HepG2 (cell line): ENCODE results near the gene SKIC2. TPM values are rescaled to one million over a fixed set of nuclear protein-coding genes. Genes with fewer than 3 reads are reported as not detected.

Experiments used
- AGO2 ChIP-seq: fragments of 200-400 bp; formaldehyde crosslinking; optimal IDR thresholded peaks from 2 replicates; pipeline ENCODE3; 2017; ENCODE audit warnings: mild to moderate bottlenecking, low read depth, low read length, moderate library complexity
- ATM ChIP-seq: fragments of 450-650 bp; IDR thresholded peaks from 2 replicates; pipeline ENCODE4 v1.7.1; 2017; ENCODE audit warnings: mild to moderate bottlenecking, borderline replicate concordance
- ATRX ChIP-seq: sonication (generic); formaldehyde crosslinking; IDR thresholded peaks from 2 replicates; pipeline ENCODE4 v1.4.0; 2020; ENCODE audit warnings: missing genetic modification reagents, borderline replicate concordance
- MAFK ChIP-seq, 2 experiments: IDR thresholded peaks in 1 of 2; conservative IDR thresholded peaks in 1 of 2; 2 replicates each; pipeline ENCODE4 v1.6.1; 2011; ENCODE audit warnings: improper control_type of control experiment in 2 of 2, low read length in 2 of 2
- MED8 ChIP-seq: sonication (generic); formaldehyde crosslinking; IDR thresholded peaks from 2 replicates; pipeline ENCODE4 v1.8.1; 2023; ENCODE audit warnings: mild to moderate bottlenecking, missing genetic modification reagents; ENCODE audit not compliant: insufficient replicate concordance
- MXI1 ChIP-seq: IDR thresholded peaks from 3 replicates; pipeline ENCODE4 v1.6.1; 2012; ENCODE audit warnings: low read depth, low read length, inconsistent platforms, borderline replicate concordance
- NCOA2 ChIP-seq: sonication (generic); formaldehyde crosslinking; IDR thresholded peaks from 2 replicates; pipeline ENCODE4 v1.8.0; 2022; ENCODE audit warnings: inconsistent platforms
- NFE2L1 ChIP-seq: sonication (generic); formaldehyde crosslinking; IDR thresholded peaks from 2 replicates; pipeline ENCODE4 v1.4.0; 2020; ENCODE audit warnings: missing genetic modification reagents, mild to moderate bottlenecking, borderline replicate concordance
- RELA ChIP-seq: sonication (generic); formaldehyde crosslinking; IDR thresholded peaks from 2 replicates; pipeline ENCODE4 v1.4.0; 2020; ENCODE audit warnings: missing genetic modification reagents
- SATB2 ChIP-seq: sonication (generic); formaldehyde crosslinking; IDR thresholded peaks from 2 replicates; pipeline ENCODE4 v1.5.0; 2020; ENCODE audit warnings: missing genetic modification reagents
- SIX4 ChIP-seq: sonication (generic); formaldehyde crosslinking; IDR thresholded peaks from 2 replicates; pipeline ENCODE4 v1.4.0; 2020; ENCODE audit warnings: missing genetic modification reagents
- SRSF1 ChIP-seq: fragments of 200-400 bp; formaldehyde crosslinking; optimal IDR thresholded peaks from 2 replicates; pipeline ENCODE3; 2017; ENCODE audit warnings: mild to moderate bottlenecking, low read depth, low read length, moderate library complexity
- ZFP36L2 ChIP-seq: sonication (generic); formaldehyde crosslinking; IDR thresholded peaks from 2 replicates; pipeline ENCODE4 v1.4.0; 2020; ENCODE audit warnings: missing genetic modification reagents
- ZNF124 ChIP-seq: sonication (generic); formaldehyde crosslinking; IDR thresholded peaks from 2 replicates; pipeline ENCODE4 v1.4.0; 2020; ENCODE audit warnings: missing genetic modification reagents
- ZNF331 ChIP-seq: sonication (generic); formaldehyde crosslinking; IDR thresholded peaks from 2 replicates; pipeline ENCODE4 v1.4.0; 2020; ENCODE audit warnings: missing genetic modification reagents
- ZNF564 ChIP-seq: sonication (generic); formaldehyde crosslinking; IDR thresholded peaks from 2 replicates; pipeline ENCODE4 v1.8.1; 2023; ENCODE audit warnings: mild to moderate bottlenecking, missing genetic modification reagents
- ZNF652 ChIP-seq: IDR thresholded peaks from 2 replicates; pipeline ENCODE4 v1.6.1; 2016; ENCODE audit warnings: low read depth, borderline replicate concordance
- ZSCAN31 ChIP-seq: sonication (generic); formaldehyde crosslinking; IDR thresholded peaks from 2 replicates; pipeline ENCODE4 v1.5.0; 2020; ENCODE audit warnings: low read depth, mild to moderate bottlenecking, missing genetic modification reagents
- polyA plus RNA-seq, 8 experiments: library from polyadenylated mRNA; depleted of rRNA in 3 of 8; stranded (reverse) in 7 of 8; unstranded in 1 of 8; fragments of >200 nt; fragmentation: Illumina TruSeq in 4 of 8; extraction: Trizol in 4 of 8; gene quantifications; 2 replicates each; pipeline versions ENCODE4 v1.2.1 to v1.2.3, GENCODE V29; 2011 to 2016; ENCODE audit warnings: low read depth in 4 of 8, missing spikeins in 1 of 8, mixed read lengths in 1 of 8; ENCODE audit not compliant: insufficient read depth in 1 of 8
- total RNA-seq, 5 experiments: library from RNA; depleted of rRNA; stranded (reverse); fragments of >200 nt; fragmentation: Illumina TruSeq; extraction: Trizol; gene quantifications; 2 replicates each; pipeline ENCODE4 v1.2.3, GENCODE V29; 2016; ENCODE audit warnings: low read depth in 1 of 5
- TF ChIP-seq, protein P1 (sequence below): sonication (generic); formaldehyde crosslinking; IDR thresholded peaks from 2 replicates; pipeline ENCODE4 v1.8.0; 2022; ENCODE audit warnings: mild to moderate bottlenecking, missing genetic modification reagents, borderline replicate concordance
- TF ChIP-seq, protein P2 (sequence below): sonication (generic); formaldehyde crosslinking; IDR thresholded peaks from one replicate; pipeline ENCODE4 v1.5.1; 2020; ENCODE audit warnings: mild to moderate bottlenecking, missing genetic modification reagents; ENCODE audit errors: not compliant biosample characterization

Gene SKIC2
- total and polyA plus RNA-seq, 2 of the 13 experiments (the other 11 are each of a cell fraction or from before 2014, with no cell fraction given): 67.1 to 68.4 TPM

DNA sequence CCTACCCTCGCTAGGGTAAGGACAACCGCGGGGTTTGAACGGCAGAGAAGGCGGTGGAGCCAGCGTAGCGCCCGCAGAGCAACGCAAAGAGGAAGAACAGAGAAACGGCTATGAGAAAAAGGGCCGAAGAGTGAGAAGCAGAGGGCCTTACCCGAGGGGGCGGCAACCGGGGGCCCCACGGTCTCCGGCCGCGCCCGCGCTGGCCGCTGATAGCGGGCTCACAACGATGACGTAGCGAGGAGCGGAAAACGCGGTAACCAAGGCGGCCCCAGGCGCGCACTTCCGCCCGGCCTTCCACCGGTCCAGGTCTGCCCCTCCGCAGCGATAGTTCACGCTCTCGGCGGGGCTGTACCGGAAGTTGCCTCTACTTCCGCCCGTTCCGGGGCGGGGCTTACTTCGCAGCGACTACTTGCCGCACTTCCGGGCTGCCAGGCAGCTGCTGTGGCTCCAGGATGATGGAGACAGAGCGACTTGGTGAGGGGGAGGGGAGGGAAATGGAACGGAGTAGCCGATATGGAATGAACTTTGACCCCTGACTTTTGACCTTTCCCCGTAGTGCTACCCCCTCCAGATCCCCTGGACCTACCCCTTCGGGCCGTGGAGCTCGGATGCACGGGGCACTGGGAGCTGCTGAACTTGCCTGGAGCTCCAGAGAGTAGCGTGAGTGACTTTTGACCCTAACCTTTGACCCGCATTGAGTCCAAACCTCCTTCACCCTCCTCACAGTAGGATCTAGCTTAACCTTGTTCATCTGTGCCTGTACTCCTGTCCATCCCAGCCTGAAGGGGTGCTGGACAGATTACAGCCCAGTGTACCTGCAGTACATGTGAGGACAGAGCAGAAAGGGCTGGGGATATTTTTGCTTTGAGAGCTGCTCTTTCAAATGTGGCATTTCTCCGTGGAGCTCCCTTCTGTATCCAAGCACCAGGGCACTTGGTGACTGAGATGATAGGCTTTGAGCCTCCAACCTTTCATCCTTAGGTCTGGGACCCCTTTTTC lies at the start of gene SKIC2, which contains the start of gene NELFE (continued):
- TF ChIP-seq, protein P1, sequence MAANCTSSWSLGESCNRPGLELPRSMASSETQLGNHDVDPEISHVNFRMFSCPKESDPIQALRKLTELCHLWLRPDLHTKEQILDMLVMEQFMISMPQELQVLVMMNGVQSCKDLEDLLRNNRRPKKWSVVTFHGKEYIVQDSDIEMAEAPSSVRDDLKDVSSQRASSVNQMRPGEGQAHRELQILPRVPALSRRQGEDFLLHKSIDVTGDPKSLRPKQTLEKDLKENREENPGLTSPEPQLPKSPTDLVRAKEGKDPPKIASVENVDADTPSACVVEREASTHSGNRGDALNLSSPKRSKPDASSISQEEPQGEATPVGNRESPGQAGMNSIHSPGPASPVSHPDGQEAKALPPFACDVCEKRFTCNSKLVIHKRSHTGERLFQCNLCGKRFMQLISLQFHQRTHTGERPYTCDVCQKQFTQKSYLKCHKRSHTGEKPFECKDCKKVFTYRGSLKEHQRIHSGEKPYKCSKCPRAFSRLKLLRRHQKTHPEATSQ (CRISPR knock-in tag): 0 out of 2 replicates have a peak, but pooled peaks have one; percentile 2
- TF ChIP-seq NFE2L1 (no peak), ATM (no peak), RELA (CRISPR knock-in tag) (peak; percentile 96; the same call in 1 of the 2 replicates), MAFK (conservative IDR thresholded peaks at IDR 0.05 in 1 of 2, IDR thresholded peaks at IDR 0.05 in 1 of 2; ENCODE audit: low read length in 2 of 2) (no peak), SIX4 (peak; percentile 41), AGO2 (peak; percentile 87), NCOA2 (CRISPR knock-in tag) (peak; percentile 52), ZNF124 (CRISPR knock-in tag) (no peak), ZFP36L2 (CRISPR knock-in tag) (no peak), MXI1 (peak; percentile 96; the same call in 1 of the 3 replicates), ZNF652 (CRISPR knock-in tag) (no peak), ZNF564 (CRISPR knock-in tag) (0 out of 2 replicates have a peak, but pooled peaks have one; percentile 35), ATRX (CRISPR knock-in tag) (no peak), SATB2 (0 out of 2 replicates have a peak, but pooled peaks have one; percentile 74), ZSCAN31 (CRISPR knock-in tag) (peak; percentile 90), SRSF1 (peak; percentile 95), ZNF331 (CRISPR knock-in tag) (peak; percentile 58; the same call in 1 of the 2 replicates), MED8 (CRISPR knock-in tag) (no peak)
- TF ChIP-seq, protein P2, sequence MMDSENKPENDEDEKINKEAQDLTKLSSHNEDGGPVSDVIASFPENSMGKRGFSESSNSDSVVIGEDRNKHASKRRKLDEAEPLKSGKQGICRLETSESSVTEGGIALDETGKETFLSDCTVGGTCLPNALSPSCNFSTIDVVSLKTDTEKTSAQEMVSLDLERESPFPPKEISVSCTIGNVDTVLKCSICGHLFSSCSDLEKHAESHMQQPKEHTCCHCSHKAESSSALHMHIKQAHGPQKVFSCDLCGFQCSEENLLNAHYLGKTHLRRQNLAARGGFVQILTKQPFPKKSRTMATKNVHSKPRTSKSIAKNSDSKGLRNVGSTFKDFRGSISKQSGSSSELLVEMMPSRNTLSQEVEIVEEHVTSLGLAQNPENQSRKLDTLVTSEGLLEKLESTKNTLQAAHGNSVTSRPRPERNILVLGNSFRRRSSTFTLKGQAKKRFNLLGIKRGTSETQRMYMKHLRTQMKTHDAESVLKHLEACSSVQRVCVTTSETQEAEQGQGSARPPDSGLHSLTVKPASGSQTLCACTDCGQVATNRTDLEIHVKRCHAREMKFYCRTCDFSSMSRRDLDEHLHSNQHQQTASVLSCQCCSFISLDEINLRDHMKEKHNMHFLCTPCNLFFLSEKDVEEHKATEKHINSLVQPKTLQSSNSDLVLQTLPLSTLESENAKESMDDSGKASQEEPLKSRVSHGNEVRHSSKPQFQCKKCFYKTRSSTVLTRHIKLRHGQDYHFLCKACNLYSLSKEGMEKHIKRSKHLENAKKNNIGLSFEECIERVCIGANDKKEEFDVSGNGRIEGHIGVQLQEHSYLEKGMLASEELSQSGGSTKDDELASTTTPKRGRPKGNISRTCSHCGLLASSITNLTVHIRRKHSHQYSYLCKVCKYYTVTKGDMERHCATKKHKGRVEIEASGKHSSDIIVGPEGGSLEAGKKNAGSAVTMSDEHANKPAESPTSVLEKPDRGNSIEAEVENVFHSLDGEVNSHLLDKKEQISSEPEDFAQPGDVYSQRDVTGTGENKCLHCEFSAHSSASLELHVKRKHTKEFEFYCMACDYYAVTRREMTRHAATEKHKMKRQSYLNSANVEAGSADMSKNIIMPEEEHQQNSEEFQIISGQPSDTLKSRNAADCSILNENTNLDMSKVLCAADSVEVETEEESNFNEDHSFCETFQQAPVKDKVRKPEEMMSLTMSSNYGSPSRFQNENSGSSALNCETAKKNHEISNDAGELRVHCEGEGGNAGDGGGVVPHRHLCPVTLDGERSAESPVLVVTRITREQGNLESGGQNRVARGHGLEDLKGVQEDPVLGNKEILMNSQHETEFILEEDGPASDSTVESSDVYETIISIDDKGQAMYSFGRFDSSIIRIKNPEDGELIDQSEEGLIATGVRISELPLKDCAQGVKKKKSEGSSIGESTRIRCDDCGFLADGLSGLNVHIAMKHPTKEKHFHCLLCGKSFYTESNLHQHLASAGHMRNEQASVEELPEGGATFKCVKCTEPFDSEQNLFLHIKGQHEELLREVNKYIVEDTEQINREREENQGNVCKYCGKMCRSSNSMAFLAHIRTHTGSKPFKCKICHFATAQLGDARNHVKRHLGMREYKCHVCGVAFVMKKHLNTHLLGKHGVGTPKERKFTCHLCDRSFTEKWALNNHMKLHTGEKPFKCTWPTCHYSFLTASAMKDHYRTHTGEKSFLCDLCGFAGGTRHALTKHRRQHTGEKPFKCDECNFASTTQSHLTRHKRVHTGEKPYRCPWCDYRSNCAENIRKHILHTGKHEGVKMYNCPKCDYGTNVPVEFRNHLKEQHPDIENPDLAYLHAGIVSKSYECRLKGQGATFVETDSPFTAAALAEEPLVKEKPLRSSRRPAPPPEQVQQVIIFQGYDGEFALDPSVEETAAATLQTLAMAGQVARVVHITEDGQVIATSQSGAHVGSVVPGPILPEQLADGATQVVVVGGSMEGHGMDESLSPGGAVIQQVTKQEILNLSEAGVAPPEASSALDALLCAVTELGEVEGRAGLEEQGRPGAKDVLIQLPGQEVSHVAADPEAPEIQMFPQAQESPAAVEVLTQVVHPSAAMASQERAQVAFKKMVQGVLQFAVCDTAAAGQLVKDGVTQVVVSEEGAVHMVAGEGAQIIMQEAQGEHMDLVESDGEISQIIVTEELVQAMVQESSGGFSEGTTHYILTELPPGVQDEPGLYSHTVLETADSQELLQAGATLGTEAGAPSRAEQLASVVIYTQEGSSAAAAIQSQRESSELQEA (CRISPR knock-in tag): no peak
